ENCODE data around the gene TCEANC2.
"Not testable (repeated sequence)": the region's sequence is repeated elsewhere in the genome, so short reads cannot be mapped to it uniquely, and the experiment has no call there.

The TCEANC2 gene

DNA sequence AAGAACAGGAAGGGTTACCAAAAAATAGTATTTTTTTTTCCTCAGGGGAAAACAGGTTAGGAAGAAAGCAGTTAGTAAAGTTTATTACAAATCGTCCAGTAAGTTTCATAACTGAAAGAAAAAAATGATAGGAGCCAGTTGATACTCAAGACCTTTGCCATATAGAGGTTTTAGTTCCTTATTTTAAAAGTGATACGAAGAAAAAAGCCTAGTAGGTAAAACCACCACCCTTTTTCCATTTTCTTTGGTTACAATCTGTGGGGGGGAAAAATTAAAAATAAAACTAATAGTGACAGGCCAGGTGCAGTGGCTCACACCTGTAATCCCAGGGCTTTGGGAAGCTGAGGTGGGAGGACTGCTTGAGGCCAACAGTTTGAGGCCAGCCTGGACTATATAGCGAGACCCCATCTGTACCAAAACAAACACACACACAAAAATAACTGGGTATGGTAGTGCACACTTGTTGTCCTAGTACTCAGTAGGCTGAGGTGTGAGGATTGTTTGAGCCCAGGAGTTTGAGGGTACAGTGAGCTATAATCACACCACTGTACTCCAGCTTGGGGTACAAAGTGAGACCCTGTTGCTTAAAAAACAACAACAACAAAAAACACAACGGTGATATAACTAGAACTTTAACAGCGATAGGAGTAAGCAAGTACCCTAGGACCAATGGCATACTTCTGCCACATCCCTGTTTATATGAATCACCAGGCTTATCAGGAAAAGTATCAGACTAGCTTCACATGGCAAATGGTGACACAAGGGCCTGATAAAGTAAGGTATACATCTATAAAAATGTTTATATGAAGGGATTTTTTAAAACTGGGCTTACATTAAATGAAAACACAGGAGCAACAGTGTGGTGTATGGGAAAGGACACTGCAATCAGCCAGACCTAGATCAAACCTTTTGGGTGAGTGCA, 5.8 kb upstream of the TCEANC2 start:
- no peaks in the 10 kb centered on the region for H3K9me3 ChIP-seq (ENCODE audit: control insufficient read depth, insufficient read depth, low read length)
- H3K36me3 ChIP-seq (ENCODE audit: insufficient read depth, low read length): no peaks in the 10 kb centered on the region
- no peak overlapping the region for H3K9ac ChIP-seq (ENCODE audit: low read depth, low read length)
- no peaks in the 10 kb centered on the region for H3K4me1 ChIP-seq (ENCODE audit: insufficient read depth, low read length)

DNA sequence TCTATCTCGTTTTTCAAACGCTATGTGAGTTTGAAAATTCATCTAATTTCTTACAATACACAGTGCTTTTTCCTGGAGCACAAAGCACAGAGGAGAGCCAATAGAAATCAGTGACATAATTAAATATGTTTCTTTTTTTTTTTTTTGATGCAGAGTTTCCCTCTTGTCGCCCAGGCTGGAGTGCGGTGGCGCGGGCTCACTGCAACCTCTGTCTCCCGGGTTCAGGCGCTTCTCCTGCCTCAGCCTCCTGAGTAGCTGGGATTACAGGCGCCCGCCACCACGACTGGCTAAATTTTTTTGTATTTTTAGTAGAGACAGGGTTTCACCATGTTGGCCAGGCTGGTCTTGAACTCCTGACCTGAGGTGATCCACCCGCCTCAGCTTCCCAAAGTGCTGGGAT, 3.0 kb upstream of the TCEANC2 start:
- H3K9me3 ChIP-seq (ENCODE audit: control insufficient read depth, insufficient read depth, low read length); H3K4me1 ChIP-seq (ENCODE audit: insufficient read depth, low read length); H3K36me3 ChIP-seq (ENCODE audit: insufficient read depth, low read length); H3K9ac ChIP-seq (ENCODE audit: low read depth, low read length): not testable (repeated sequence)

DNA sequence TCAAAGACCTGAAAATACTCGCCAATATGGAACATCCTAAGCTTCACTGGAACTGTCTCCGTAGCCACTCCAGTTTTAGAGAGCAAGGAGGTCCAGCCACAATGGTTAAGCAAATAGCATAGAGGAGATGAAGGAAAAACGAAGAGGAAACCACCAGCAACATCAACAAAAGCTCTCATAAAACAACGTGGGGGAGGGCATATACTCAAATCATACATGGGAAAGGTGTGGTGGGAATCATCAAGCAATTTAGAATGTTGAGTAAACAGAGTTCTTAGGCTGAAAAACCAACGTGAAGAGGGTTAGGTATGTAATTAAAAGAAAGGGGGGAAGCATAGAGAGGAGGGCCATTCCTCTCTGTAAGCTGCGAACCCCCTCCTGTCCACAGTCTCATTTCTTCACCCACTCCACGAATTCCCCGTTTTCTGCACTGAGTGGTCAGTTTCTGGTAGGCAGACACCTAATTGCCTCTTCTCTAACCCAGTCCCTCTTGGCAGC, 1.4 kb upstream of the TCEANC2 start:
- H3K4me1 ChIP-seq (ENCODE audit: insufficient read depth, low read length): peaks cover 8% of the 10 kb centered on the region; the same call in 1 of the 2 replicates
- H3K9me3 ChIP-seq (ENCODE audit: control insufficient read depth, insufficient read depth, low read length): no peaks in the 10 kb centered on the region
- peak overlapping the region; percentile 65 for H3K9ac ChIP-seq (ENCODE audit: low read depth, low read length)
- no peaks in the 10 kb centered on the region; the same call in 1 of the 2 replicates for H3K36me3 ChIP-seq (ENCODE audit: insufficient read depth, low read length)

DNA sequence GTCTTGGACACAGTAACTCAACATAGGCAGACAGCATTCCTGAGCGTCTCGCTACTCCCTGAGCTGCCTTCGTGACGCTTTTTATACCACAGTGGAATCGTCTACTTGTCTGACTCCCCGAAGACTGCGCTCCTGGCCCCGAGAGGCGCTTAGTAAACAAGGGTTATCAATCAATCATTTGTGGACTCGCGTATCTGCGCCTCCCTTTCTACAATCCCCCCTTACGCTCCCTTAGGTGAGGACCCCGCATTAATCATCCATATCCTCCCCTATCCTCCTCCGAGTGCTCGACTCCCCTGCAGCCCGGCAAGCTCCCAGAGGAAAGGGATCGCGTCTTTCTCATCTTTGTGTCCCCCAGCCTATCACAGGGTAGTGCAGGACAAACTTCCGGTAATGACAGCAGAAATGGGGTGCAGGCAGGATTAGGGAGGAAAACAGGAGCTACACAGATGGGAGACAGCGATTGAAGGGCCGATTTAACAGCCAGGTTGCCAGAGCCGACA, 926 bp upstream of the TCEANC2 start:
- H3K9ac ChIP-seq (ENCODE audit: low read depth, low read length): peak overlapping the region; percentile 65
- H3K9me3 ChIP-seq (ENCODE audit: control insufficient read depth, insufficient read depth, low read length): no peaks in the 10 kb centered on the region
- peaks cover 8% of the 10 kb centered on the region; the same call in 1 of the 2 replicates for H3K4me1 ChIP-seq (ENCODE audit: insufficient read depth, low read length)
- H3K36me3 ChIP-seq (ENCODE audit: insufficient read depth, low read length): no peaks in the 10 kb centered on the region; the same call in 1 of the 2 replicates

DNA sequence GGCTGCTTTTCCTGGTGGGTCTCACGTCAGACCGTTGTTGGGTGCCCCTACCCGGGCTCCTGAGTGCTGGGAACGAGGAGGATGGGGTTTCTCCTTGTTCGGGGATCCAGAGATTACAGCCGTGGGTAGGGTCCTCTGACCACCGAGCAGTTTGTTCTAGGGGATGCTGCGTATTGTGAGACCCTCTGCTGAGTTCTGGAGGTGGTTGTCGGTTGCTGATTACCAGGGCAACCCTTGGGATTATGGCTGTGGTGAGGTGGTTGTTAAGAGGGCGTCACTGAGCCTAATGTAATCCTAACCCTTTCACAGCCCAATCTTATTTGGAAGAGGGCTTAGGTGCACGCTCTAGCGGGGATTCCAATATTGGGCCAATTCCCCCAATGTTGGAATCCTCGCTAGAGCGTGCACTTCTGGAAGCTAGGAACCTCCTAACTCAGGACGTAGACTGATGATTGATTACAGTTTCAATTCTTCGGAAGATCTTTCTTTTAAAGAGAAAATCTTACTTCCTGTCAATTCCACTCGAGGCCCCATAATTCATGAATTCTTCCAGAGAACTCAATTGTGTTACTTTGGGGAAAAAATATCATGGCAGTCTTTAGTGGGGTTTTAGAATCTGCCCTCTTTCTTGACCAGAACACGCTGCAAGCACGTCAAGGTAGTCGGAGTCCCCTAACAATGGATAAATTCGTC, 483 bp downstream of the TCEANC2 start:
- Histone ChIP-seq H3K36me3 (ENCODE audit: insufficient read depth, low read length) (no peaks in the 10 kb centered on the region; the same call in 1 of the 2 replicates), H3K4me1 (ENCODE audit: insufficient read depth, low read length) (peaks cover 8% of the 10 kb centered on the region; the same call in 1 of the 2 replicates), H3K9ac (ENCODE audit: low read depth, low read length) (peak overlapping the region; percentile 65), H3K9me3 (ENCODE audit: control insufficient read depth, insufficient read depth, low read length) (no peaks in the 10 kb centered on the region)

DNA sequence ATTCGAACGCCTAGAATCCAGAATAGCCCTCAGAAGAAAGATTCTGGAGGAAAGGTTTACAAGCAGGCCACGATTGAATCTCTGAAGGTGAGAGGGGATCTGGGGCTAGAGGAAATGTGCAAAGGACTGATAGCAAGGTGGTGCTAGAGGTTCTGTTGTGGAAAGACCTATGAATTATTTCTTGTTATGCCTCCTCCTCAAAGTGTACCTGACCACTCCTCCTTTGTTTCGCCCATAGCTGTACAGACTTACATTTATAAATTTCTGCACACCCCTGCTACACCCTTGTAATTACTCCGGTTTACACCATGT, 986 bp downstream of the TCEANC2 start:
- Histone ChIP-seq H3K4me1 (ENCODE audit: insufficient read depth, low read length) (peaks cover 8% of the 10 kb centered on the region; the same call in 1 of the 2 replicates), H3K36me3 (ENCODE audit: insufficient read depth, low read length) (no peaks in the 10 kb centered on the region; the same call in 1 of the 2 replicates), H3K9ac (ENCODE audit: low read depth, low read length) (peak overlapping the region; percentile 65)

DNA sequence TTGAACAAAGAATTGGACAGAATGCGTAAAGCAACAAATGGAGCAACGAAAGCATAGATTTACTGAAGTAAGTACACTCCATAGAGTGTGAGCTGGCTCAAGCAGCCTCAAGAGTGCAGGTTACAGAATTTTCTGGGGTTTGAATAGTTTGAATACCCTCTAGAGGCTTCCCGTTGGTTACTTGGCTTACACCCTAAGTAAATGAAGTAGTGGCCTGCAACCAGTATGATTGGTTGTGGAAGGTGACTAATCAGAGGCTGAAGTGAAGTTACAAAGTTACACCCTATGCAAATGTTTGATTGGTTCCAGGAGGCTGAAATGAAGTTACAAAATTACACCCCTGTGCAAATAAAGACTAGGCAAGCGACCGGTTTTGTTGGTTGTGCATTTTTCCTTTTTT, 10.9 kb downstream of the TCEANC2 start:
- Histone ChIP-seq H3K9me3 (ENCODE audit: control insufficient read depth, insufficient read depth, low read length) (no peaks in the 10 kb centered on the region), H3K9ac (ENCODE audit: low read depth, low read length) (no peak overlapping the region), H3K36me3 (ENCODE audit: insufficient read depth, low read length) (no peaks in the 10 kb centered on the region), H3K4me1 (ENCODE audit: insufficient read depth, low read length) (no peaks in the 10 kb centered on the region)

More for the DNA sequence above, 986 bp downstream of the TCEANC2 start:
- H3K9me3 ChIP-seq (ENCODE audit: control insufficient read depth, insufficient read depth, low read length): no peaks in the 10 kb centered on the region

DNA sequence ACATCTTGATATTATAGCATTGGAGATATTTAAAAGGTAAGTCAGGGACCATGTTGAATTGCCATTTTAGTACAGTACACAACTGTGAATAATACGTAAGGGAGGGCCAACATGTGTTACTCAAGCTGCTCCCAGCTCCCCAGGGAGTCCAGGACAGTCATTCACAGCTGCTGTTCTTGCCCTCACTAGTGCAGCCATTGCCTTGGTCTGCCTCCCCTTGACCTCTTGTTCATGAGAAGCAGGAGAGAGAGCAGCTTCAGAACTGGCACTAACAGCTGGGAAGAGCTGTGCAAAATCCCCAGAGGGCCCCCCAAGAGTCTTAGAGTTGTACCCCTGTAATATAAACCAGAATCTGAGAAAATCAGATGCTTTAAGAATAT, 16.4 kb downstream of the TCEANC2 start:
- Histone ChIP-seq H3K36me3 (ENCODE audit: insufficient read depth, low read length) (no peaks in the 10 kb centered on the region), H3K4me1 (ENCODE audit: insufficient read depth, low read length) (no peaks in the 10 kb centered on the region), H3K9me3 (ENCODE audit: control insufficient read depth, insufficient read depth, low read length) (no peaks in the 10 kb centered on the region), H3K9ac (ENCODE audit: low read depth, low read length) (no peak overlapping the region)

DNA sequence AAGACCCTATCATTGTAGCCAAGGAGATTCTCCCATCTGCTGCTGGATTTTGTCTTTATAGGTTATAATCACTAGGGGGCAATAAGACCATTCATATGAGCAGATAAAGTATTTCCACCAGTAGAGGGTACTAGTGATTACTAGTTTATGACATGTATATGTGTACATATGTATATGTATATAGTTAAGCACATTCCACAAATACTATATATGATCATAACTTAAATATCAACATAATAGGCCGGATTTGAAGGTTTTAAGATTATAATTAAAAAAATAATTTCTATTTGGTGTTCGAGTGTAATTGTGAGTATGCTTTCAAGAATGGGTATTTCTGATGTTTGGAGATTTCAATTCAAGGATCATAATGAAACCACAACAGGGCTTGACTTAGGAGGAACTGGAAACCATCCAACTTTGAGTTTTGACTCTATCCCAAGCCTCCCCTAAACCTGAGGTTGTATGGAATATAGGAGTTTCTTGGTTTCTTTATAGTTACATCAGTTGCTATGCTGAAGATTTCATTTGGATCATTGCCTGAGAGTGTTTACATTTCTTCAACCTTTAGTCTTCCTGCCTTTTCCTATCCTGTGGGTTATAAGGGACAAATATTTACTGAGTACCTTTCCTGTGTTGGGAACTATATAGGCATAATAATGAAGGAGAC, 16.9 kb downstream of the TCEANC2 start:
- no peak overlapping the region for H3K9ac ChIP-seq (ENCODE audit: low read depth, low read length)
- H3K4me1 ChIP-seq (ENCODE audit: insufficient read depth, low read length): no peaks in the 10 kb centered on the region
- H3K9me3 ChIP-seq (ENCODE audit: control insufficient read depth, insufficient read depth, low read length): no peaks in the 10 kb centered on the region
- H3K36me3 ChIP-seq (ENCODE audit: insufficient read depth, low read length): no peaks in the 10 kb centered on the region

DNA sequence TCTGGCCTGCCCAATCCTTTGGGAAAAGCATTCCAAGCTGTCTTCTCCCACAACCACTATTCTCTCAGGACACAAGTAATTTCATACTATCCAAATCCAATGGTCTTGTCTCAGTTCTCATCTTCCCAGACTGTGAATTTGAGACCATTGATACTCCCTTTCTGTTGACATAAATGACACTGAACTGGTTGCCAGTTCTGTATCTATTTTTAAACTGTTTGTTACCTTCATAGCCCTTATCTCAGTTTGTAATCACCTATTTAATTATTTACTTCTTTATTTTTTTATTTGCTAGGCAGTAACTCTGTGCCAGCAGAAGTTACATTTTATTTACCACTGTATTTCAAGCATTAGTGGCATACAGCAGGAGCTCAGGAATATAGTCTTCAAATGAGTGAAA, 24.0 kb downstream of the TCEANC2 start:
- no peak overlapping the region for H3K9ac ChIP-seq (ENCODE audit: low read depth, low read length)

DNA sequence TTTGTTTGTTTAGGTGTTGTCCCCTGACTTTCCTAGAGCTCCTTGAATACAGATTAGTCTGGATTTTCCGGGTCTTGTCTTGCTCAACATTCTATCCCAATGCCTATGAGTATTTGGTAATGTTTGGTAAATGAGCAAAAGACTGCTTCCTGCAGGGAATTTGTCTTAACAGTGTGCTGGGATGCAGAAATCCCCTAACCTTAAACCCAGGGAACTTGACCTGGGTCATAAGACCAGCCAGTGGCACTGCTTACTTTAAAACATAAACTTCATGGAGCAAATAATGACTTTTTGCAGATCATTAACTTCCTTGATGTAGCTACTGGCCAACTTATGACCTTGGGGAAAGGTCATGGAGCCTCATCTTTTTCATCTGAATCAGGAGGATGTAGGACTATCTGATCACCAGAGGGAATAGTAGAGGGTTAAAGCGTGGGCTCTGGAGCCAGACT, 27.2 kb downstream of the TCEANC2 start:
- H3K36me3 ChIP-seq (ENCODE audit: insufficient read depth, low read length): no peaks in the 10 kb centered on the region
- no peaks in the 10 kb centered on the region for H3K4me1 ChIP-seq (ENCODE audit: insufficient read depth, low read length)
- no peak overlapping the region for H3K9ac ChIP-seq (ENCODE audit: low read depth, low read length)
- H3K9me3 ChIP-seq (ENCODE audit: control insufficient read depth, insufficient read depth, low read length): no peaks in the 10 kb centered on the region

More for the DNA sequence above, 24.0 kb downstream of the TCEANC2 start:
- Histone ChIP-seq H3K4me1 (ENCODE audit: insufficient read depth, low read length) (no peaks in the 10 kb centered on the region), H3K36me3 (ENCODE audit: insufficient read depth, low read length) (no peaks in the 10 kb centered on the region), H3K9me3 (ENCODE audit: control insufficient read depth, insufficient read depth, low read length) (no peaks in the 10 kb centered on the region)

DNA sequence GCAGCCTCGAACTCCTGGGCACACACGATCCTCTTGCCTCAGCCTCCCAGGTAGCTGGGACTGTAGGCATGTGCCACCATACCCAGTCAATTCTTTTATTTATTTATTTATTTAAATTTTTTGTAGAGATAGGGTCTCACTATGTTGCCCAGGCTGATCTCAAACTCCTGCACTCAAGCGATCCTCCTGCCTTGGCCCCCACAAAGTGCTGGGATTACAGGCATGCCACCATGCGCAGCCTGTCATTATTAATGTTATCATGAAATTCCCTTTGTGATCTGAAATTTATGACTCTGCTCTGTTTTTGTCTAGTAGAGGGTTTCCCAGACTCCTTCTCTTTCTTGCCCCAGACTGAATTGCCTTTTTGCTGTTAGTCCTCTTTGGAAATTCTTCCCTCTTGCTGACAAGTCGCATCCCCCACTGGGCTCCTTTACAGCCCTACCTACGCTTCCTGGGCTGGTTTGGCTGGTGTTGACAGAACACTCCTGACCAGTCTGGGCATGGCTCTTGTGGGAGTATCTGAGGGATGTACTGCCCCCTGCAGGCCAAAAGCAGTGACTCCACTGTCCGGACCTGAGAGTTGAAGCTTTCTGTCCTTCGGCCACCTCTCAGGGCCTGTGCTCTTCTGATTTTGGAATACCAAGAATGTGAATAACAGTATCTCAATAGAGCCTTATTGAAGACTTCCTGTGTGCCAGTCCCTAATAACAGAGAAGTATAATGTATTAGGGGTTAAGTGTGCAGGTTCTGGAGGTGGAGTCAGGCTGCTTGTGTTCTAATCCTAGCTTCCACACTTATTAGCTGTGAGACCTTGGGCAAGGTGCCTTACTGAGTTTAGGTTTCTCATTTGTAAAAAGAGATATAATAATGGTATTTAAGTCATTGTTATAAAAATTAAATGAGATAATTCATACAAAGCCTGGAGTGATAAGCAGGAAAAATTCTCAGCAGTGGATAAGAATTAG, 28.2 kb downstream of the TCEANC2 start:
- H3K9me3 ChIP-seq (ENCODE audit: control insufficient read depth, insufficient read depth, low read length): no peaks in the 10 kb centered on the region
- H3K36me3 ChIP-seq (ENCODE audit: insufficient read depth, low read length): no peaks in the 10 kb centered on the region
- no peaks in the 10 kb centered on the region for H3K4me1 ChIP-seq (ENCODE audit: insufficient read depth, low read length)
- H3K9ac ChIP-seq (ENCODE audit: low read depth, low read length): no peak overlapping the region

DNA sequence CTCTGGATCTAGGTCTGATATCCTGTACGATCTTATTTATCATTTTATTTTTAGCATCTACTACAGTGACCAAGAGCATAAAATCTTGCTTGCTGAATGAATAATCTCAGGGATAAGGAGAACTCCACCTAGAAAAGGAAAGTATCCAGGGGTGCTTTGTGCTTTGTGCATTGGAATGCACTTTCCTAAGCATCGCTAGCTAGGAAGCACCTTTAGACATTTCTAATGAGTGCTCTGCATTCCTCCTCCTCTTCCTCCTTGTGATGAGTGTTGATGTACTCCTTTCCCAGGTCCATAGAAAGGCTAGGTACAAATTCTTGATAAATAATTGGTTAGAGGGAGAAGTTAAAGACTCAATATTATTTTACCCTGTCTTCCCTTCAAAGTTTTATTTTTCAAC, 31.4 kb downstream of the TCEANC2 start:
- no peaks in the 10 kb centered on the region for H3K9me3 ChIP-seq (ENCODE audit: control insufficient read depth, insufficient read depth, low read length)
- H3K36me3 ChIP-seq (ENCODE audit: insufficient read depth, low read length): no peaks in the 10 kb centered on the region
- H3K4me1 ChIP-seq (ENCODE audit: insufficient read depth, low read length): no peaks in the 10 kb centered on the region
- H3K9ac ChIP-seq (ENCODE audit: low read depth, low read length): no peak overlapping the region

All from ES-I3 (cell line).